Inflammatory macrophage treated with lipopolysaccharide for 1 hour (primary cell): Measurements from ENCODE around the gene HSD17B1.
"Not testable (repeated sequence)": the region's sequence is repeated elsewhere in the genome, so short reads cannot be mapped to it uniquely, and the experiment has no call there.

ENCODE experiments used
- DNase-seq, 2 donors: peaks; one replicate each; pipeline ENCODE4 v3.0.0-alpha.2; 2020 to 2022

HSD17B1 gene

GRCh38 chr17:42548070-42548837 lies 4.5 kb upstream of the HSD17B1 start:
- DNase-seq = no peak

GRCh38 chr17:42548993-42549755 lies 3.5 kb upstream of the HSD17B1 start:
- no peak for DNase-seq

- no peak for DNase-seq
Measured at GRCh38 chr17:42553161-42553818, 567 bp downstream of the HSD17B1 start.

GRCh38 chr17:42553866-42554249 lies 1.1 kb downstream of the HSD17B1 start:
- DNase-seq = no peak

GRCh38 chr17:42554250-42555121 lies 1.8 kb downstream of the HSD17B1 start:
- peak; percentile 41 to 65 for DNase-seq

- no peak for DNase-seq
Measured at GRCh38 chr17:42555122-42555622, 2.4 kb downstream of the HSD17B1 start.

GRCh38 chr17:42555961-42556617 lies 3.4 kb downstream of the HSD17B1 start:
- DNase-seq = not testable (repeated sequence)

- DNase-seq = no peak
Measured at GRCh38 chr17:42559075-42559474, 6.4 kb downstream of the HSD17B1 start.

- peak in 1 of 2 donors; percentile 32 for DNase-seq
Measured at GRCh38 chr17:42560246-42560645, 7.5 kb downstream of the HSD17B1 start.

- peak; percentile 96 to 99 for DNase-seq
Measured at GRCh38 chr17:42561897-42562387, 9.2 kb downstream of the HSD17B1 start, which contains the start of gene COASY. Gene COASY, plus strand, starts transcription at chr17:42562148. Its CDS starts 475 bp downstream, at chr17:42562623.

- peak in 1 of 2 donors; percentile 29 for DNase-seq
Measured at GRCh38 chr17:42562388-42563142, 9.8 kb downstream of the HSD17B1 start.

- DNase-seq = no peak
Measured at GRCh38 chr17:42563143-42563509, 10.4 kb downstream of the HSD17B1 start.

- no peak for DNase-seq
Measured at GRCh38 chr17:42563543-42563942, 10.8 kb downstream of the HSD17B1 start.

- DNase-seq = no peak
Measured at GRCh38 chr17:42563950-42564349, 11.2 kb downstream of the HSD17B1 start.

- no peak for DNase-seq
Measured at GRCh38 chr17:42564815-42565522, 12.2 kb downstream of the HSD17B1 start.

GRCh38 chr17:42565523-42566214 lies 12.9 kb downstream of the HSD17B1 start:
- DNase-seq = no peak

- no peak for DNase-seq
Measured at GRCh38 chr17:42566215-42566882, 13.6 kb downstream of the HSD17B1 start.

GRCh38 chr17:42566883-42567573 lies 14.3 kb downstream of the HSD17B1 start, which contains the start of gene MLX:
Gene MLX, plus strand, starts transcription at chr17:42567100. Its CDS starts 25 bp downstream, at chr17:42567125.
- DNase-seq = peak; percentile 87 to 96
